Peyer's patch (tissue), 4 donors: ENCODE results near the gene POU2AF3. TPM values are rescaled to one million over a fixed set of nuclear protein-coding genes. Genes with fewer than 3 reads are reported as not detected.

Experiments
- DNase-seq, 3 donors: peaks; one replicate each; pipeline ENCODE4 v3.0.0-alpha.2; 2017 to 2019
- H3K27ac ChIP-seq, 4 donors: fragments of 200-600 bp; sonication (generic); one replicate each; pipeline ENCODE4 v1.5.1; 2016 to 2019
- H3K27me3 ChIP-seq, 2 donors: fragments of 200-600 bp; sonication (generic); one replicate each; pipeline ENCODE4 v1.5.1; 2019
- H3K36me3 ChIP-seq, 3 donors: fragments of 200-600 bp; sonication (generic); one replicate each; pipeline ENCODE4 v1.5.1; 2016 to 2019
- H3K4me1 ChIP-seq, 4 donors: fragments of 200-600 bp; sonication (generic); one replicate each; pipeline ENCODE4 v1.5.1; 2016 to 2019
- H3K4me3 ChIP-seq, 4 donors: fragments of 200-600 bp; sonication (generic); 1 replicate in 3 of 4; 2 replicates in 1 of 4; pipeline ENCODE4 v1.5.1; 2016 to 2019; ENCODE audit warnings: mild to moderate bottlenecking in 1 of 4
- H3K9me3 ChIP-seq, 4 donors: fragments of 200-600 bp; sonication (generic); one replicate each; pipeline ENCODE4 v1.5.1; 2016 to 2019; ENCODE audit warnings: mild to moderate bottlenecking in 1 of 4
- POLR2A ChIP-seq, 2 donors: fragments of 450-650 bp; IDR thresholded peaks; one replicate each; pipeline ENCODE4 v1.5.1; 2017; ENCODE audit warnings: antibody characterized with exemption in 2 of 2, mild to moderate bottlenecking in 2 of 2, moderate library complexity in 2 of 2
- total RNA-seq, 4 donors: library from RNA; depleted of rRNA; stranded (reverse); fragments of >200 nt; gene quantifications; one replicate each; pipeline ENCODE4 v1.1.0, GENCODE V29; 2016
- TF ChIP-seq, protein P1 (sequence below), 6 experiments: fragments of 450-650 bp in 4 of 6; fragments of 200-600 bp in 2 of 6; sonication (generic) in 1 of 6; IDR thresholded peaks; one replicate each; pipeline ENCODE4 v1.5.1; 2017 to 2019; ENCODE audit warnings: antibody characterized with exemption in 6 of 6, mild to moderate bottlenecking in 3 of 6, moderate library complexity in 1 of 6

Gene POU2AF3
- total RNA-seq, 4 donors from 2014 or later: 2.5 to 14.9 (median 11.4) TPM

DNA sequence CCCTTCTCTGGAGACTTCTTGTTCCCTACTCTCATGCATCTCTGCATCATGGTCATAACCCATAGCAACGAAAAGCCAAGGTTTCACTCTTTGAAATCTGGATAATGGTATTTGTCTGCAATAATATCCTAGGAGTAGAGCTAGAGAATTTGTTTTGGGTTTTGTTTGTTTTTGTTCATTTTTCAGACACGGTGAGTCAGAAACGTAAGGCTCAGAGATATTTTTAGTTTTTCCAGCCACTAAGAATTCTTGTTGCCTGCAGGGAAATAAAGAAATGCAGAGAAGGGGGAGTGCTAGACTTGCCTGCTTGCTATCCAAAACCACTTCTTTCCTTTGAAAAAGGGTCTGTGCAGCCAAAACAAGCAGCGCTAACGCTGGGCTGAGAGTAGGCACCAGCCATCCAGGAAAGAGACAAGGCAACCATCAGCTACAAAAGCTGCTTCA lies 26.0 kb downstream of the POU2AF3 start:
- no peak overlapping the region for H3K27ac ChIP-seq
- H3K36me3 ChIP-seq: no peaks in the 10 kb centered on the region
- no peak for DNase-seq
- no peak for TF ChIP-seq POLR2A (IDR thresholded peaks at IDR 0.05)
- TF ChIP-seq, protein P1, sequence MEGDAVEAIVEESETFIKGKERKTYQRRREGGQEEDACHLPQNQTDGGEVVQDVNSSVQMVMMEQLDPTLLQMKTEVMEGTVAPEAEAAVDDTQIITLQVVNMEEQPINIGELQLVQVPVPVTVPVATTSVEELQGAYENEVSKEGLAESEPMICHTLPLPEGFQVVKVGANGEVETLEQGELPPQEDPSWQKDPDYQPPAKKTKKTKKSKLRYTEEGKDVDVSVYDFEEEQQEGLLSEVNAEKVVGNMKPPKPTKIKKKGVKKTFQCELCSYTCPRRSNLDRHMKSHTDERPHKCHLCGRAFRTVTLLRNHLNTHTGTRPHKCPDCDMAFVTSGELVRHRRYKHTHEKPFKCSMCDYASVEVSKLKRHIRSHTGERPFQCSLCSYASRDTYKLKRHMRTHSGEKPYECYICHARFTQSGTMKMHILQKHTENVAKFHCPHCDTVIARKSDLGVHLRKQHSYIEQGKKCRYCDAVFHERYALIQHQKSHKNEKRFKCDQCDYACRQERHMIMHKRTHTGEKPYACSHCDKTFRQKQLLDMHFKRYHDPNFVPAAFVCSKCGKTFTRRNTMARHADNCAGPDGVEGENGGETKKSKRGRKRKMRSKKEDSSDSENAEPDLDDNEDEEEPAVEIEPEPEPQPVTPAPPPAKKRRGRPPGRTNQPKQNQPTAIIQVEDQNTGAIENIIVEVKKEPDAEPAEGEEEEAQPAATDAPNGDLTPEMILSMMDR (IDR thresholded peaks at IDR 0.05): no peak
- H3K27me3 ChIP-seq: no peaks in the 10 kb centered on the region
- peaks cover 0 to 6% (median 0%) of the 10 kb centered on the region in 4 donors for H3K4me1 ChIP-seq
- H3K9me3 ChIP-seq: no peaks in the 10 kb centered on the region
- no peak overlapping the region for H3K4me3 ChIP-seq

DNA sequence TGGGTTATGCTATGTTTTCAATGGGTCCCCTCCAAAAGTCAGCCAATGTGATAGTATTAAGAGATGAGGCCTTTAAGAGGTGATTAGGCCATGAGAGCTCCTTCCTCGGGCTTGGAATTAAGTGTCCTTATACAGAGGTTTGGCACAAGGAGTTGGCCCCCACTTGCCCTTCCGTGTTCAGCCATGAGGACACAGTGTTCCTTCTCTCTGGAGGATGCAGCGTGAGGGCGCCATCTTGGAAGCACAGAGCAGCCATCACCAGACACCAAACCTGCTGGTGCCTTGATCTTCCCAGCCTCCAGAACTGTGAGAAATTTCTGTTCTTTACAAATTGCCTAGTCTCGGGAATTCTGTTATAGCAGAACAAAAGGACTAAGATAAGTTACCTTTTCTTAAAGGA lies 26.9 kb downstream of the POU2AF3 start:
- H3K36me3 ChIP-seq: no peaks in the 10 kb centered on the region
- TF ChIP-seq POLR2A (IDR thresholded peaks at IDR 0.05): no peak
- TF ChIP-seq, protein P1 (IDR thresholded peaks at IDR 0.05): no peak
- peaks cover 0 to 6% (median 0%) of the 10 kb centered on the region in 4 donors for H3K4me1 ChIP-seq
- no peak overlapping the region for H3K27ac ChIP-seq
- no peak for DNase-seq
- H3K9me3 ChIP-seq: no peaks in the 10 kb centered on the region
- no peaks in the 10 kb centered on the region for H3K27me3 ChIP-seq
- H3K4me3 ChIP-seq: no peak overlapping the region

GRCh38 chr11:111326824-111327223 lies 28.5 kb downstream of the POU2AF3 start:
- TF ChIP-seq POLR2A (IDR thresholded peaks at IDR 0.05): no peak
- TF ChIP-seq, protein P1 (IDR thresholded peaks at IDR 0.05): no peak
- peaks cover 0 to 6% (median 0%) of the 10 kb centered on the region in 4 donors for H3K4me1 ChIP-seq
- DNase-seq: no peak

GRCh38 chr11:111327908-111328624 lies 29.7 kb downstream of the POU2AF3 start:
- H3K4me1 ChIP-seq: peaks cover 0 to 6% (median 0%) of the 10 kb centered on the region in 4 donors

More at GRCh38 chr11:111326824-111327223, 28.5 kb downstream of the POU2AF3 start:
- Histone ChIP-seq H3K27me3 (no peaks in the 10 kb centered on the region), H3K27ac (no peak overlapping the region), H3K36me3 (no peaks in the 10 kb centered on the region), H3K4me3 (no peak overlapping the region), H3K9me3 (no peaks in the 10 kb centered on the region)

GRCh38 chr11:111329306-111330204 lies 31.2 kb downstream of the POU2AF3 start:
- no peak for DNase-seq

More at GRCh38 chr11:111327908-111328624, 29.7 kb downstream of the POU2AF3 start:
- DNase-seq: no peak
- Histone ChIP-seq H3K4me3 (no peak overlapping the region), H3K27ac (no peak overlapping the region), H3K27me3 (no peaks in the 10 kb centered on the region), H3K9me3 (no peaks in the 10 kb centered on the region), H3K36me3 (no peaks in the 10 kb centered on the region)
- TF ChIP-seq, protein P1 (IDR thresholded peaks at IDR 0.05): no peak
- TF ChIP-seq POLR2A (IDR thresholded peaks at IDR 0.05): no peak

More at GRCh38 chr11:111329306-111330204, 31.2 kb downstream of the POU2AF3 start:
- Histone ChIP-seq H3K9me3 (no peaks in the 10 kb centered on the region), H3K27ac (no peak overlapping the region), H3K4me3 (no peak overlapping the region), H3K4me1 (peaks cover 0 to 14% (median 2%) of the 10 kb centered on the region in 4 donors), H3K36me3 (no peaks in the 10 kb centered on the region), H3K27me3 (no peaks in the 10 kb centered on the region)
- no peak for TF ChIP-seq POLR2A (IDR thresholded peaks at IDR 0.05)
- TF ChIP-seq, protein P1 (IDR thresholded peaks at IDR 0.05): no peak
